Stimulated activated CD4-positive, alpha-beta T cell treated with anti-CD3 and anti-CD28 coated beads, Interleukin-4, amount 100 ng/mL, for 1 hour (primary cell): ENCODE data around the gene GSTA4.

ENCODE experiments used
- DNase-seq: peaks from one replicate; pipeline ENCODE4 v3.0.0-alpha.2; 2020

The GSTA4 gene

GRCh38 chr6:52995089-52995912 is at the start of gene GSTA4:
Gene GSTA4 (minus strand): TSS chr6:52995284. CDS start chr6:52994243, 1,041 bp downstream.
- DNase-seq = peak; percentile 80

GRCh38 chr6:53044572-53044971 is 49.5 kb upstream of the GSTA4 start:
- no peak for DNase-seq

GRCh38 chr6:53044071-53044470 is 49.0 kb upstream of the GSTA4 start:
- no peak for DNase-seq

- DNase-seq = no peak
Measured at GRCh38 chr6:53043581-53043980, 48.5 kb upstream of the GSTA4 start.

GRCh38 chr6:53042112-53042511 is 47.0 kb upstream of the GSTA4 start:
- no peak for DNase-seq

- DNase-seq = no peak
Measured at GRCh38 chr6:53041356-53041755, 46.3 kb upstream of the GSTA4 start.

GRCh38 chr6:53038596-53038995 is 43.5 kb upstream of the GSTA4 start:
- no peak for DNase-seq

- DNase-seq = no peak
Measured at GRCh38 chr6:53038141-53038540, 43.1 kb upstream of the GSTA4 start.

GRCh38 chr6:53035549-53036213 is 40.6 kb upstream of the GSTA4 start:
- no peak for DNase-seq

GRCh38 chr6:53033764-53034163 is 38.7 kb upstream of the GSTA4 start:
- no peak for DNase-seq

- no peak for DNase-seq
Measured at GRCh38 chr6:53032849-53033248, 37.8 kb upstream of the GSTA4 start.

GRCh38 chr6:53031281-53031680 is 36.2 kb upstream of the GSTA4 start:
- DNase-seq = no peak

- no peak for DNase-seq
Measured at GRCh38 chr6:53029761-53030160, 34.7 kb upstream of the GSTA4 start.

GRCh38 chr6:53029257-53029656 is 34.2 kb upstream of the GSTA4 start:
- DNase-seq = no peak

GRCh38 chr6:53028467-53028866 is 33.4 kb upstream of the GSTA4 start:
- DNase-seq = no peak

- no peak for DNase-seq
Measured at GRCh38 chr6:53027131-53027718, 32.1 kb upstream of the GSTA4 start.

- no peak for DNase-seq
Measured at GRCh38 chr6:53026526-53026925, 31.4 kb upstream of the GSTA4 start.

GRCh38 chr6:53023323-53023722 is 28.2 kb upstream of the GSTA4 start:
- no peak for DNase-seq

- DNase-seq = no peak
Measured at GRCh38 chr6:53020005-53020744, 25.1 kb upstream of the GSTA4 start.

- DNase-seq = no peak
Measured at GRCh38 chr6:53018446-53018845, 23.4 kb upstream of the GSTA4 start.

GRCh38 chr6:53015486-53015885 is 20.4 kb upstream of the GSTA4 start:
- no peak for DNase-seq

- no peak for DNase-seq
Measured at GRCh38 chr6:53014744-53015143, 19.7 kb upstream of the GSTA4 start.

GRCh38 chr6:53014063-53014462 is 19.0 kb upstream of the GSTA4 start:
- DNase-seq = no peak
